Activated naive CD4-positive, alpha-beta T cell treated with anti-CD3 and anti-CD28 coated beads, Interleukin-2, amount 50 U/mL, for 16 hours (primary cell): Measurements from ENCODE around the gene SYN1.

Experiments
- DNase-seq: peaks from one replicate; pipeline ENCODE4 v3.0.0-alpha.2; 2020

The SYN1 gene

DNA sequence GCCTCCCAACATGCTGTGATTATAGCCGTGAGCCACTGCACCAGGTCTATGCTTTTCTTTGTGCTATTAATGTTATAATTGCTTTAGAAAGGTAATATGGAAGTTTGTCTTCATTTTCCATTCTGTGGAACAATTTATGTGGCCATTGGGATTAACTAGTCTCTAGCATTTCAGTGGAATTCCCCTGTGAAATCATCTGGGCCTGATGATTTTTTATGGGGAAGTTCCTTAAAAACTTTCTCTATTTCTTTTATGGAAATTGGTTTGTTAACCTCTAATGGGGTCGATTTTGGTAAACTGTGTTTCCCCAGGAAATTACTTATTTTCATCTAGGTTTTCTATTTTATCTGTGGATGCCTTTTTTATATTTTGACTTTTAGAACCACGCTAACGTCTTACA, 26.1 kb downstream of the SYN1 start:
- DNase-seq: no peak

DNA sequence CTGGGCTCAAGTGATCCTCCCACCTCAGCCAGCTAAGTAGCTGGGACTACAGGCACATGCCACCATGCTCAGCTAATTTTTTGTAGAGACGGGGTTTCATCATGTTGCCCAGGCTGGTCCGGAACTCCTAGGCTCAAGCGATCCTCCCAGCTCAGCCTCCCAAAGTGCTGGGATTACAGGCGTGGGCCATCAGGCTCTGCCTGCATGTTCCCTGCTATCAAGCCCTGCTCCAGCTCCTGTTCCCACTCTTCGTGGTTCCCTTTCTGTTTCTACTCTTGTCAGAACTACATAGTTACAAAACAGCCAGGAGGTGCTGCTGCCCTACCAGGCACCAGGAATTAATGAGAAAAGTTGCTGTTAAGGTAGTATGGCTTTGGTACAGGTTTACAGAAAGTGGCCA, 28.7 kb downstream of the SYN1 start:
- no peak for DNase-seq

DNA sequence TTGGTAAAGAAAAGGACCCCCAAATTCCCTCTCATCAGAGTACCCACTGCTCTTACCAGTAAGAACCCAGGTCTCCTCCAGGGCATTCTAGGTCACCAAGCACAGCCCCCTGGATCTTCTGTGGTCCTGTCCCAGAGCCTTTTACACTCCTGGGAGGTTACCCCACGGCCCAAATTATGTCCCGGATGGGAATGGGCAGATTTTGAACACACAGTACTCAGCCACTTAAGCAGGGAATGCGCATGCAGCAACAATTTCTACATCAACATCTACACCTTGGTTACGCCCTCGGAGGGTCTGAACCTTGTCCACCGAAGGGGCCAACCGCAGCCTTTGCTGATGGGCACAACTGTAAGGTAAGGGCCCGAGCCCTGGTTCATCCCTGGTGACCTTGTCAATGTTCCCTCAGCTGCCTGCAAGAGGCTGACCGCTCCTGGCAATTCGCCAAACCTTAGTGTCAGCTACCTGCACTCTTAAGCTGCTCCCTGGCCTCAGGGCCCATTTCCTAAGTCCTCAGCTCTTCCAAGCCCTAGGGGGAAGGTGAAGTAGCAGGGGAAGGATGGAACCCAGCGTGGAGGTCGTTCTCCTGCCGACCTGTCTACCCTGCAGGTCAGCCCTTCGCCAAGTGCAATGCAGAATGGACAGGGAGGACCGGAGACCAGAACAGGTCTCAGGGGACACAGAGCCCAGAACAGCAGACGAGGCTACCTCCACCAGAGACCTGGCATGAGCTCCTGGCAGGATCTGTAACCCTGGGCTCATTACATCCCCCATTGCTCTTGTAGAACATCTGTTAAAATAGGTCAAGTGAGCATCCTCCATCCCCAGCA, 31.5 kb downstream of the SYN1 start:
- no peak for DNase-seq

DNA sequence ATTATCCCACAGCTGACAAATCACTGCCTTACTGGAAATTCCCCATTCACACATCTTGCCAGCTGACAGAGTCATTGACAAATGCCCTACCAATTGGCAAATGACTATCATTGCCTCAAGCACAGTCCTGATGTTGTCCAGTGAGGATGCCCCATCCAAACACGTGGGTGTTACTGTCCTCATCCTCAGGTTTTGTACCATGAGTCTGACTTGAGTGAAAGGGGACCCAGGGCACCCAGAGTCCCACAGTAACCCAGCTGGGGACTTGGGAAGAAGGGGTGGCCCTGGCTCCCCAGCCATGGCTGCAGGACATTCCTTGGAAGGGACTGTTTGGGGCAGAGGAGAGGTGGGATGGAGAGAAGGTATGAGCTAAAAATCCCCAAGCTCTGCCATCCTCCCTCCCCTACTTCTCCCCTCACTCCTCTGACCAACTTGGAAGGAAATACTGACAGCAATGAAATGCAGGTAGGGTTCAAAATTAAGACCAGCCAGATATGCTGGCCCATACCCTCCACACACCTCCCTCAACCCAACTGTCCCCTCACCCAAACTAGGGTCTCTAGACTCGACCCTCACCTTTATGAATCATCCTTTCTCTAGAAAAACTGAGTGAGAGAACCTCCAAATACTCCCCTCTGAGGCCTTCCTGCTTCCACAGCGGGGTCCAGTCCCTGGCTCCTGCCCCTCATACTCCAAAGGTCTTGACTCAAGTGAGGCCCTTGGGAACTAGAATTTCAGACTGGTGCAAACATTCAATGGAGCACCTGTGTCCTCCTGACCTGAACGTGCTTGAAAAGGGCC, 32.4 kb downstream of the SYN1 start:
- DNase-seq: no peak

DNA sequence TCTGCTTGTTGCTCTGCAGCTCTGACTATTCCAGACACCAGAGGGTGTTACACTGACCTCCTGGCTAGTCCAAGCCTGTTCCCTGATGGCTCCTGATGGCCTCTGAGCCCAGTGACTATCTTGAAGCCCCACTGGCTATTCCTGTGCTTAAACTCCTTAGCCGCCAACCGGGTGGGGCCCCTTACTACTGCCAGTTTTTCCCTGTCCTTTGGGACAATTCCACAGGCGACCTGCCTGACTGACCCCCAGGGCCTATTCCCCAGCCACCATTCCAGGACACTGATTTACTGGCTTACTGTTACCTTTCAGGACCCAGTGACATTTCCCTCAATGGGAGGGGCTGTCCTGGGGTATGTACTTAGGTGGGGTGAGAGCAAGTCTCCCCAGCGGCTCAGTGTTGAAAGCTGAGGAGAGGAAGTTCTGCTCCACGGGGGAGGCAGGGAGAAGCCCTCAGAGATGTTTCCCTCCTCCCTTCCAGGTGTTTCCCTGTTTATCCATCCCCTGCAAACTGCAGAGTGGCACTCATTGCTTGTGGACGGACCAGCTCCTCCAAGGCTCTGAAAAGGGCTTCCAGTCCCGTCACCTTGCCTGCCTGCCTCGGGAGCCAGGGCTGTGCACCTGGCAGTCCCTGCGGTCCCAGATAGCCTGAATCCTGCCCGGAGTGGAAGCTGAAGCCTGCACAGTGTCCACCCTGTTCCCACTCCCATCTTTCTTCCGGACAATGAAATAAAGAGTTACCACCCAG, 33.4 kb downstream of the SYN1 start:
- DNase-seq: no peak

DNA sequence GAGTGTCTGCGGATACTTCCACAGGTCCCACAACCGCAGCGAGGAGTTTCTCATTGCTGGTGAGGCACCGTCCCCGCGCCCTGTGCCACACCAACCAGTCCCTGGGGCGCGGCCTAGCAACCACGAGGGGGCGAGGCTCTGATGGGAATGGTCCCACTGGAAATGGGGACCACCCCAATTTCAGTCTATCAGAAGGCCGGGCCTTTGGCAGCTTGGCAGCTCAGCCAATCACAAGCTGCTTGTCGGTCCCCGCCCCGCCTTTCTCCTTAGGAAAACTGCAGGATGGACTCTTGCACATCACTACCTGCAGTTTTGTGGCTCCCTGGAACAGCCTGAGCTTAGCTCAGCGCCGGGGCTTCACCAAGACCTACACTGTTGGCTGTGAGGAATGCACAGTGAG, 34.4 kb downstream of the SYN1 start:
- no peak for DNase-seq

DNA sequence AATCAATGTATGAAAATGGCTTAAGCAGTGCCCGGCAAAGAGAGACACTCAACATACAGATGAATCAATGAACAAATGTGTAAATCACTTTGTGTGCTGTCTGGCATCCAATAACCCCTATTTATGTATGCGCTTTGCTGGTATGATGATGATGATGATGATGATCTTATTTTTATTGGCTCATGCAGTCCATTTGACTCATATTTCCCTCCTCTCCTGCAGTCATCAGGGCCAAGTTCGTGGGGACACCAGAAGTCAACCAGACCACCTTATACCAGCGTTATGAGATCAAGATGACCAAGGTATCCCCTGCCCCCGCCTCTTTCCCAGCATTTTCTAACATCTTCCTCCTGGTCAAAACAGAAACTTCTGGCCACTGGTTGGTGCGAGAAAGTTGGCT, 34.9 kb downstream of the SYN1 start:
- DNase-seq: no peak

DNA sequence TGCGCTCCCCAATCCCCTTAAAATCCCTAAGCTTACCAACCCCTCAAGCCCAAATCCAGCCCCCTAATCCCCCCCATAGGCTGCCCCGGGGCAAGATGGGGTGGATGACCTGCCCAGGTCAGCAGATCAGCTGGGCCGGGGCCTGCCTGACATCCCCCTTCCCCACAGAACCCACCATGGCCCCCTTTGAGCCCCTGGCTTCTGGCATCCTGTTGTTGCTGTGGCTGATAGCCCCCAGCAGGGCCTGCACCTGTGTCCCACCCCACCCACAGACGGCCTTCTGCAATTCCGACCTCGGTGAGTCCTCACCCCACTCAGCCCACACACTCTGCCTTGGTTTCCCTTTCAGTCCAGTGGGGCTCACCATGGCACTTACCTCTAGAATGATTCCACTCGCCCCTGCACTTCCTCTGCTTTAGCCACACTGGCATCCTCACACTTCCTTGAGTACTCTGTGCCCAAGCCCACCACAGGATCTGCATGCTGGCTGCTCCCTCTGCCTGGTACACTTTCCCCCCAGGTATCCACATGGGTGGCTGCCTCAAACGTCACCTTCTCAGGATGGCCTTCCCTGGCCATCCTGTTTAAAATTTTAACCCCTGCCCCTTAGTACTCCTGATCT, 36.3 kb downstream of the SYN1 start:
- DNase-seq: no peak

DNA sequence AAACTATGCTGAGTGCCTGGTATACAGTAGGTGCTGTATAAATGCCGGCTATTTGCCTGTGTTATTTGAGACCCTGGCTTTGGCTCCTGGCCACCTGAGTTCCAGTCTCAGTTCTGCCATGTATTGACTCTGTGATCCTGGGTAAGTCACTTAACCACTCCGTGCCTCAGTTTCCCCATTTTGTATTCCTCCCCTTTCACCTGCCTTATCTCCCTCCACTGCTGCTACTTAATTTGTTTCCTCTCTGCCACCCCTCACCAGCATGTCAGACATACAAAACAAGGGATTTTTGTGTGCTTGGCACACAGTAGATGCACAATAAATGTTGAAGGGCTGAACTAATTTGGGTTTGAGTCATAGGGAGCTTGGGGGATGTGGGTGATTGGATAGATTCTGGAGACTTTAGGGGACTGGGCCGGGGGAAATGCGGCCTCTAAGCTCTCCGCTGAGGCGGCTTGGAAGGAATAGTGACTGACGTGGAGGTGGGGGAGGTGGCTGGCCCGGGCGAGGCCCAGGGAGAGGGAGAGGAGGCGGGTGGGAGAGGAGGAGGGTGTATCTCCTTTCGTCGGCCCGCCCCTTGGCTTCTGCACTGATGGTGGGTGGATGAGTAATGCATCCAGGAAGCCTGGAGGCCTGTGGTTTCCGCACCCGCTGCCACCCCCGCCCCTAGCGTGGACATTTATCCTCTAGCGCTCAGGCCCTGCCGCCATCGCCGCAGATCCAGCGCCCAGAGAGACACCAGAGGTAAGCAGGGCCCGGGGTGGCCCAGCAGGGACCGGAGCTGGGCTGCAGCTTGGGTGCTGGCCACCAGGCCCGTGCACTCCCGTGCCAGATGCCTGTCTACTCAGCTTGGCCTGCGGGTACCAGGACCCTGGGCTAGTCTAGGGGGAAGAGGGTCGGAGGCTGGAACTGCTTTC, 37.7 kb downstream of the SYN1 start, which contains the start of gene TIMP1:
Gene TIMP1 (plus strand): TSS at position 706 of the 917 bp plus-strand sequence. CDS start 980 bp downstream, outside the sequence.
- peak; percentile 78 for DNase-seq

DNA sequence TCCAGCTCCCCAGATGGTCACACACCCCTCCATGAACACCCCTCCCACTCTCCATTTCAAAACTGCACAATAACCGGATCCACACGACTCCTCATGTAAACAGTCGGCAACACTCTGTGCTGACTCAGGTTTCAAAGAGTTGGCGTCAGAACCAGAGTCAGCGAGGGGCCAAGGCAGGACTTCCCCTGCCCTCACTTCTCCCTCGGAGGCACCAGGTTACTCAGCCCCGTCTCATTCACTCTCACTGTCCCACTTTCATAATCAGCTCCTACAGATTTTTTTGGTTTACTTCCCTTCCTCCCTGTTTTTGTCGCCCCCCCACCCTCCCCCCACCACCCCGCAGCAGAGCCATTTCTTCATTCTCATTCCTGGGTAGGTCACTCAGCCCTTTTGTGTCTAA, 40.1 kb downstream of the SYN1 start:
- DNase-seq: no peak

DNA sequence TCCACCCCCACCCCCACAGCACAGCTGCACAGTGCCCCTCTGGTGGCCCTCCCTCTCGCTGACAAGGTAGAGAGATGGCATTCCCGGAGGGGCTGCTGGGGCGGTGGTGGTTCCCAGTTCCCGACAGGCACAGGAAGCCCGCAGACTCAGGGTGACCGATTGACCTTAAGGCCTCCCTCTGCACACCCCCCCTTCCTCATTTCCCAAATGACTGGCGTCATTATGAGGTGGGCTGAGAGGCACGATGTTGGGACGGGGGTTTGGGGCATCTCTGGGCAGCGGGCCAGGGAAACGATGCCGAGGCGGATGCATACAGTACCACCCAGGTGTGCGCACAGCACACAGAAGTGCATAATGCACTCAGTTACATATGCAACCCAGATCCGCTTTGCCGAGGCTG, 41.0 kb downstream of the SYN1 start:
- DNase-seq: no peak

DNA sequence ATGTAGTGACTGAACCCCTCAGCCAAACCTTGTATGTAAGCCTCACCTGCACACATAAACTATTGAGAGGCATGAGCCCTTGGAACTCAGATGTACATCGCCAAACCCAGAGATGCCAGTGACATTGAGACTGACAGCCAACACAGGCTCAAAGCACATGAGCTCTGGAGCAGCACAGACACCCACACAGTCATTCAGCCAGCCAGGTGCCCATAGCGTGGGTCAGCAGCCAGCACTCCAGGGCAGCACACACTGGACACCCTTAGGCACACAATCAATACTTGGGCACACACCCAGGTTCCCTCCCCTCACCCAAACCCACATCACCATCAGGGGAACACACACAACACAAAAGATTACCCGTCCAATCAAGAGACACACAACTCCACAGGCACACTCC, 41.8 kb downstream of the SYN1 start:
- DNase-seq: no peak

DNA sequence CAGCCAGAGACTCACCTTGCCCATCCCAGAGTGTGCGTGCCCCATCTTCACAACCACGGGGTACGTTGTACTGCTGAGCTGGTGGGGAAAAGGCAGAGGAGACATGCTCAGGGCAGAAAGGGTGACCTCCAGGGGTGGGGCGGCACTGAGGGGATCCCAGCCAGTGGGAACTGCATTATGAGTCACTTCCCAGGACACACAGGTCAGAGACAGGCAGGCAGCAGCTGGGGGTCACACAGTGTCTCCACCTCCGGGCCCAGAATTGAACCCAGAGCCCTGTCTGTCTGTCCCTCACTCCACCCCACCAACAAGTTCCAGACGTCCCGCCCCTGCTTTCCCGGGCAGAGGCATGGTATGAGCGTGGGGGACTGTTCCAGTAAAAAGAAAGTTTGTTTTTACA, 42.2 kb downstream of the SYN1 start:
- no peak for DNase-seq

DNA sequence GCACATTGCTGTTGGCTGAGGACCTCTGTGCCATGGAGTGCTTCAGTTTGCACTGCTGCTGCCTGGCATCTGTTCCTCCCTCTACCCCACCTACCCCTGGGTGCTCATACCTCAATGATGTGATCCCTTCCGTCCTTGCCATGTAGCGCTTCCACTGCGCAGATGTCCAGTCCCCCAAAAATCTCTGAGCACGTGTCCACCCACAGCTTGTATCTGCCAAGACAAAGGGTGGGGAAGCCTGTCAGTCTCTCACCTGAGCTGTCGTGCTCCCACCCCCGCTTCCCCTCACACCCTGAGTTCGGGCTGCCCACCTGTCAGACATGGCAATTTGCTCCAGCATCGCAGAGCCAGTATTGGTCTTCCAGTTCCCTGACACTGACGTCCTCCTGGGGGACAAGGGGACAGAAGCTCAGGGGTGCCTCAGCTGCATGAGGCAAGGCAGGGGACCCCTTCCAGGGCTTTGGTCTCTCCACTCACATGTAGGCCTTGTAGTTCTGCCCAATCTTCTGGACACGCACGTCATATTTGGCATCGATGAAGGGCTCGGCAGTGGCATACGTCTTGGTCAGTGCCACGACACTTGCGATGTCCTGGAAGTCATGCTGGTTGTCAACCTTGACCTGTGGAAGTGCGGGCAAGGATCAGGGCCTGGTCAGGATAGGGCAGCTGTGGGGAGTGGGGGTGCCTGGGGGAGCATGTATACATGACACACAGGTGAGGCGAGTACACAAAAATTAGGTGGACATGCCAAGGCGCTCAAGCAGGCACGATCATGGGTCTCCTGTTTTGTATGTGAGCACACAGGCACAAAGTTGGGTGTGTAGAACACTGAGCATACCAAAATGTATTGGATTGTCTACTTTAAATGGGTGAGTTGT, 43.4 kb downstream of the SYN1 start:
- no peak for DNase-seq

DNA sequence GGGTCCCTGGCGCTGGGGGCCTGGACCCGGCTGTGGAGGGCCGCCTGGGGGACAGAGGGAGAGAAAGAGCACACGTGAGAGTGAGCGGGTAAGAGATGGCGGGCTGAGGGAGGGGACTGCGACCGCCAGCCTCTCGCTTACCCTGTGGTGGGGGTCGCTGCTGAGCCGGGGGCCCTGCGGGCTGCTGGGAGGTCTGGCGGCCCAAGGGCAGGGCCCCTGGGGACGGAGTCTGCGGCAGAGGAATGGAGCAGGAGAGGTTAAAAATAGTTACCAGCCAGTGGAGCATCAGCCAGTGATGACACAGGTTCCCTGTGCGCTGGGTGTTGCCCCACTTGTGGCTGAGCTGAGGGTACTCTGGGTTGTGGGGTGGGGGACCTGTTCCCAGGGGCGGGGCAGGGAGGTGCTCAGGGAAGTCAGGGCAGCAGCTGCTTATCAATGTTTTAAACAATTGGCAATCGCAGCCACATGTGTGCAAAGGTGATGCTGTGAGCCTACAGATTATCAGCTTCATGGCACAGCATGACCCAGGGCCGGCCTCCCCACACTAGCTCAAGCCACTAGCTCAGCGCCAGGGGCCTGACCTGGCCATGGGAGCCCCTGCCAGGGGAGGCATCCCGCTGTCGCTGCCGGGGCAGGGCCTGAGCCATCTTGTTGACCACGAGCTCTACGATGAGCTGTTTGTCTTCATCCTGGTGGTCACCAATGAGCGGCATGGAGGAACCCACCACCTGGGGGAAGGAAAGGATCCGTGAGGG, 44.9 kb downstream of the SYN1 start:
- no peak for DNase-seq

DNA sequence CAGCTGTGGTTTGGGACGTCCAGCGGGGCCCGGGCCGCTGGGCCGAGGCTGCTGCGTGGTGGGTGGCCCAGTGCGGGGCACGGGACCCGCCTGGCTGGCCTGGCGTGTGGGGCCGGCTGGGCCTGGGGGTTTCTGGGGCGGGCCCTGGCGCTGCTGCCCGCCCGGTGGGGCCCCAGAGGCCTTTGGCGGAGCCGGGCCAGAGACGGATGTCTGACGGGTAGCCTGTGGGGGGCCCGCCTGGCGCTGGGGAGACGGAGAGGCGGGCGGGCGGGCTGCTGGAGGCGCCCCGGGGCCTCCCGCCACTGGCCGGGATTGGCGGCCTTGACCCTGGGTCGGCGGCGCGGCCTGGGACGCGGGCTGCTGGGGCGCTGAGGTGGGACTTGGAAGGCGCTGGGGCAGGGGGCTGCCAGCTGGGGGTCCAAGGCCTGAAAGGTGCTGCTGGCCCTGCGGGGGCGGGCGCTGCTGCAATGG, 45.5 kb downstream of the SYN1 start:
- DNase-seq: no peak

DNA sequence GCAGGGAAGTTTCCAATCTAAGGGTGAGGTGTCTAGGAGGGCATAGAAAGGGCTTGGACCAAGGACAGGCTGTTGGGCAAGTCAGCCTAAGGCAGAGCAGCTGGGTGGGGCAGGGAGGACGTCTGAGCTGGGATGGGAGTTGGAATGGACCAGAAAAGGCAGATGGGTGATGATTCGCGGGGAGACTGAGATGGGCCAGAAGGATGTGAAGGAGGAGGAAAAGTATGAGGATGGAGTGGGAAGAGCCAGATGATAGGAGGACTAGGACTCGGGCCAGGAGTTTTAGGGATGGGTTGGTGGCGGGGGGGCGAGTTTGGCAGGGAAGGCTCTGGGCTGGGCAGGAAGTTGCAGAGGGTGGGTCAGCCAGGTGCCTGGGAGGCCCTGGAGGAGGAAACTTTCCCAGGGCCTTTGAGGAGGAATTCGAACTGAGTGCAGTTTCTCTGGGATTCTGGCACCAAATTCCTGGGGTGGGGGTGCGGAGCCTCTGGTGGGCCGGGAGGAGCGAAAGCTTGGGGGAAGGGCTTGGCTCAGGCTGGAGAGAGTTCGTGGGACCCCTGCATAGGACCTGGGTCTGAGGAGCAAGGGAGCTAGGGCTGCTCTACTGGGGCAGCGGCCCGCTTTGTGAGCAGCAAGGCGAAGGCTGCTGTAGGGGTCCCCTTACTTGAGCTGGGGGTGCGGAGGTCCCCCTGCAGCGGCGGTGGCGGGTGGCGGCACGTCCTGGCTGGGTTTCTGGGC, 46.1 kb downstream of the SYN1 start:
- DNase-seq: no peak

DNA sequence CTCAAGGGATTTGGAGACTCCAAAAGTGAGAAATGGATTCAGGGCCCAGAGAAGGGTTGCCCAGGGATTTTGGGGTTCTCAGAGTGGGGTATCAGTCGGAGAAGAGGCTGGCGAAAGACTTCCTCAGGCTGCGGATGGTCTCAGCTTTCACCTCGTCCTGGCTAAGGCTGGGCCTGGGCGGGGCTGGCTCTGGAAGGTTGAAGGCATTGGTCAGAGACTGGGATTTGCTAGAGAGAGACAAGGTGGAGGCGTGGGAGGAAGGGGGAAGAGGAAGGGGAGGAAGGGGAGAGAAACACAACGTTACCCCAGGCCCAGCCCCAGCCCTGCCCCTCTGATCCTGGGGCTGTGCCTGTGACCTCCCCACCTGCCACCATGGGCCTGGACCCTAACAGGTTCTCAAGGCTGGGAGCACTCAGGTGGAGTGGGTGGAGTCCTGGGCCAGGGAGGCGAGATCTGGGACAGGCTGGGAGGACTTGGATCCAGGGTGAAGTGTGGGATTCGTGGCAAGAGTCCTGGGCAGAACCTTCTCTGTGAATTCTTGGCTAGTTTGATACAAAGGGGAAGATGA, 46.8 kb downstream of the SYN1 start:
- DNase-seq: no peak

DNA sequence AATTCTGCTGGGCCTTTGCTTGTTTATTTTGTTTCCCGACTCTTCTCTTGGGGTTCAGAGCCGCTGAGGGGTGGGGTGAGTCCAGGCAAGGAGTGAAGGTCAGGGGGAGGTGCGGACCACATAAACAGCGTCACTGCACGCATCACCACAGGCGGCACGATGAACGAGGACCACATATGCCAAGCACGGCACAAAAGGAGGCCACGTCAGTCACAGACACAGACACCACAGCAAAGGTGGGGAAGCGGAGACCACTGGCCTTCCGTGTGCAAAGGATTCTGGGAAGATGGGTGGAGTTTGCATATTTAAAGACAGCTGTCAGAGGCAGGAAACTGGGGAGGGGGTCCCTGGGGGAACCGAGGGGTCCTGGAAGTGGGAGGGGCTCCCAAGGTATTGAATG, 47.8 kb downstream of the SYN1 start:
- DNase-seq: no peak
